HL-60 (cell line): ENCODE data around the gene THSD7A.

Experiments
- DNase-seq, 2 experiments: peaks; one replicate each; pipeline ENCODE4 v3.0.0-alpha.2; 2010 to 2020; ENCODE audit warnings: low read depth in 1 of 2, low spot score in 1 of 2
- H3K27ac ChIP-seq: fragments of 250-450 bp; sonication (Bioruptor Pico); replicated peaks from 2 replicates; pipeline ENCODE4 v1.5.1; 2020; ENCODE audit warnings: mild to moderate bottlenecking, moderate library complexity
- H3K27me3 ChIP-seq: fragments of 250-450 bp; sonication (Bioruptor Pico); 2 replicates; pipeline ENCODE4 v1.5.1; 2021; ENCODE audit warnings: mild to moderate bottlenecking, moderate library complexity; ENCODE audit not compliant: insufficient read depth, poor library complexity, severe bottlenecking
- H3K4me3 ChIP-seq: replicated peaks from 2 replicates; pipeline ENCODE4 v1.5.1; 2011; ENCODE audit warnings: mild to moderate bottlenecking, control low read depth, low read length; ENCODE audit not compliant: insufficient read depth
- GABPA ChIP-seq: IDR thresholded peaks from 2 replicates; pipeline ENCODE4 v1.6.1; 2012; ENCODE audit warnings: low read depth
- POLR2AphosphoS5 ChIP-seq: IDR thresholded peaks from 2 replicates; pipeline ENCODE4 v1.6.1; 2012; ENCODE audit warnings: low read depth
- SPI1 ChIP-seq: IDR thresholded peaks from 2 replicates; pipeline ENCODE4 v1.6.1; 2012; ENCODE audit warnings: low read depth, mild to moderate bottlenecking, borderline replicate concordance
- TF ChIP-seq, protein P1 (sequence below): IDR thresholded peaks from one replicate; pipeline ENCODE4 v1.5.1; 2011; ENCODE audit warnings: low read length, control low read depth, inconsistent platforms; ENCODE audit not compliant: insufficient read depth
- TF ChIP-seq, protein P2 (sequence below): IDR thresholded peaks from 2 replicates; pipeline ENCODE4 v1.6.1; 2012; ENCODE audit warnings: low read depth; ENCODE audit not compliant: insufficient replicate concordance

The THSD7A gene

DNA sequence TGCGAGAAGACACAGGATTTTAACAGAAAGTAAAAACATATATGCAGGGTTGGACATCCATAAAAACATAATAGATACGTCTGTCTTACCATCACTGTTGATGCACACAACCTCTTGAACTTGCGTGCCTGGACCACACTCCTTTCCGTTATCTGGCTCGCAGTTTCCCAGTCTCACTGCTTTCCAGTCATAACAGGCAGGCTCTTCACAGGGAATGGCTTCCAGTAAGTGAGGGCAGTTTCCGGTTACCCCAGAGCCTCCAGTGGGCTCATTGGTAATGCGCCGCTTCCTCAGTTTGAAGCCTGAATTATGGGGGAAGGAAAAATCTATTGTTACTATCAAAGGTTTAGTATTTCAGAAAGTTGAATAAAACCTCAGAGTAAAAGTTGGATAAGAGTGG, 290.7 kb downstream of the THSD7A start:
- no peaks in the 10 kb centered on the region for H3K27me3 ChIP-seq
- no peak for DNase-seq
- no peak overlapping the region for H3K27ac ChIP-seq
- no peak overlapping the region for H3K4me3 ChIP-seq
- TF ChIP-seq SPI1 (no peak), POLR2AphosphoS5 (no peak), GABPA (no peak)
- TF ChIP-seq, protein P1, sequence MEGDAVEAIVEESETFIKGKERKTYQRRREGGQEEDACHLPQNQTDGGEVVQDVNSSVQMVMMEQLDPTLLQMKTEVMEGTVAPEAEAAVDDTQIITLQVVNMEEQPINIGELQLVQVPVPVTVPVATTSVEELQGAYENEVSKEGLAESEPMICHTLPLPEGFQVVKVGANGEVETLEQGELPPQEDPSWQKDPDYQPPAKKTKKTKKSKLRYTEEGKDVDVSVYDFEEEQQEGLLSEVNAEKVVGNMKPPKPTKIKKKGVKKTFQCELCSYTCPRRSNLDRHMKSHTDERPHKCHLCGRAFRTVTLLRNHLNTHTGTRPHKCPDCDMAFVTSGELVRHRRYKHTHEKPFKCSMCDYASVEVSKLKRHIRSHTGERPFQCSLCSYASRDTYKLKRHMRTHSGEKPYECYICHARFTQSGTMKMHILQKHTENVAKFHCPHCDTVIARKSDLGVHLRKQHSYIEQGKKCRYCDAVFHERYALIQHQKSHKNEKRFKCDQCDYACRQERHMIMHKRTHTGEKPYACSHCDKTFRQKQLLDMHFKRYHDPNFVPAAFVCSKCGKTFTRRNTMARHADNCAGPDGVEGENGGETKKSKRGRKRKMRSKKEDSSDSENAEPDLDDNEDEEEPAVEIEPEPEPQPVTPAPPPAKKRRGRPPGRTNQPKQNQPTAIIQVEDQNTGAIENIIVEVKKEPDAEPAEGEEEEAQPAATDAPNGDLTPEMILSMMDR, result no peak
- TF ChIP-seq, protein P2, sequence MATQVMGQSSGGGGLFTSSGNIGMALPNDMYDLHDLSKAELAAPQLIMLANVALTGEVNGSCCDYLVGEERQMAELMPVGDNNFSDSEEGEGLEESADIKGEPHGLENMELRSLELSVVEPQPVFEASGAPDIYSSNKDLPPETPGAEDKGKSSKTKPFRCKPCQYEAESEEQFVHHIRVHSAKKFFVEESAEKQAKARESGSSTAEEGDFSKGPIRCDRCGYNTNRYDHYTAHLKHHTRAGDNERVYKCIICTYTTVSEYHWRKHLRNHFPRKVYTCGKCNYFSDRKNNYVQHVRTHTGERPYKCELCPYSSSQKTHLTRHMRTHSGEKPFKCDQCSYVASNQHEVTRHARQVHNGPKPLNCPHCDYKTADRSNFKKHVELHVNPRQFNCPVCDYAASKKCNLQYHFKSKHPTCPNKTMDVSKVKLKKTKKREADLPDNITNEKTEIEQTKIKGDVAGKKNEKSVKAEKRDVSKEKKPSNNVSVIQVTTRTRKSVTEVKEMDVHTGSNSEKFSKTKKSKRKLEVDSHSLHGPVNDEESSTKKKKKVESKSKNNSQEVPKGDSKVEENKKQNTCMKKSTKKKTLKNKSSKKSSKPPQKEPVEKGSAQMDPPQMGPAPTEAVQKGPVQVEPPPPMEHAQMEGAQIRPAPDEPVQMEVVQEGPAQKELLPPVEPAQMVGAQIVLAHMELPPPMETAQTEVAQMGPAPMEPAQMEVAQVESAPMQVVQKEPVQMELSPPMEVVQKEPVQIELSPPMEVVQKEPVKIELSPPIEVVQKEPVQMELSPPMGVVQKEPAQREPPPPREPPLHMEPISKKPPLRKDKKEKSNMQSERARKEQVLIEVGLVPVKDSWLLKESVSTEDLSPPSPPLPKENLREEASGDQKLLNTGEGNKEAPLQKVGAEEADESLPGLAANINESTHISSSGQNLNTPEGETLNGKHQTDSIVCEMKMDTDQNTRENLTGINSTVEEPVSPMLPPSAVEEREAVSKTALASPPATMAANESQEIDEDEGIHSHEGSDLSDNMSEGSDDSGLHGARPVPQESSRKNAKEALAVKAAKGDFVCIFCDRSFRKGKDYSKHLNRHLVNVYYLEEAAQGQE, result no peak

- peak in 1 of 2 experiments; percentile 14 for DNase-seq
- TF ChIP-seq, protein P2, result no peak
- no peak for TF ChIP-seq POLR2AphosphoS5
- TF ChIP-seq GABPA, result no peak
- TF ChIP-seq SPI1, result no peak
- TF ChIP-seq, protein P1, result no peak
- H3K27me3 ChIP-seq, result no peaks in the 10 kb centered on the region
- peak overlapping the region; percentile 37; the same call in 1 of the 2 replicates for H3K27ac ChIP-seq
- H3K4me3 ChIP-seq, result no peak overlapping the region
Observed at GRCh38 chr7:11540271-11540761, 291.7 kb downstream of the THSD7A start.

- no peak for DNase-seq
- H3K27ac ChIP-seq, result peak overlapping the region; percentile 37; the same call in 1 of the 2 replicates
- H3K4me3 ChIP-seq, result no peak overlapping the region
- TF ChIP-seq SPI1 (no peak), POLR2AphosphoS5 (no peak), GABPA (no peak)
- TF ChIP-seq, protein P2, result no peak
- TF ChIP-seq, protein P1, result no peak
- H3K27me3 ChIP-seq, result no peaks in the 10 kb centered on the region
Observed at GRCh38 chr7:11539853-11540252, 292.1 kb downstream of the THSD7A start.
